Caco-2 (cell line): ENCODE data around the gene CEP41. TPM values are rescaled to one million over a fixed set of nuclear protein-coding genes. Genes with fewer than 3 reads are reported as not detected.

Source experiments
- BruUV-seq: library from RNA; stranded (reverse); fragments of 400-500 nt; replicated peaks from 2 replicates; lab custom pipeline; 2021; lab: Mats Ljungman, UMichigan
- CTCF ChIA-PET: fragments of 300-600 bp; sonication (Branson Sonifier 250); formaldehyde crosslinking; loops from one replicate; lab custom pipeline; 2022; ENCODE audit warnings: antibody characterized with exemption; lab: Charles Lee
- POLR2A ChIA-PET: fragments of 300-600 bp; sonication (Branson Sonifier 250); formaldehyde crosslinking; loops from one replicate; lab custom pipeline; 2022; ENCODE audit warnings: antibody characterized with exemption; lab: Charles Lee
- DNase-seq, 2 experiments: peaks; one replicate each; pipeline versions ENCODE4 v3.0.0 to v3.0.0-alpha.2; 2020 to 2022
- H3K27me3 ChIP-seq: replicated peaks from 2 replicates; pipeline ENCODE4 v1.6.0; 2011; ENCODE audit warnings: low read length; ENCODE audit not compliant: control insufficient read depth, insufficient read depth
- H3K36me3 ChIP-seq: 2 replicates; pipeline ENCODE4 v1.5.1; 2011; ENCODE audit warnings: low read length; ENCODE audit not compliant: control insufficient read depth, insufficient read depth
- H3K4me1 ChIP-seq: fragments of 250-450 bp; sonication (Bioruptor Pico); 2 replicates; pipeline ENCODE4 v1.5.1; 2020; ENCODE audit warnings: mild to moderate bottlenecking
- H3K4me3 ChIP-seq: 2 replicates; pipeline ENCODE4 v1.5.1; 2011; ENCODE audit warnings: low read depth, mild to moderate bottlenecking, control low read depth, low read length
- H3K9me3 ChIP-seq: fragments of 250-450 bp; sonication (Bioruptor Pico); 2 replicates; pipeline ENCODE4 v1.5.1; 2020; ENCODE audit warnings: mild to moderate bottlenecking, moderate library complexity
- H3K27ac Mint-ChIP-seq: one replicate; pipeline ENCODE4 v1.8.0; 2022; ENCODE audit warnings: mixed read lengths; ENCODE audit not compliant: unreplicated experiment
- H3K27me3 Mint-ChIP-seq: one replicate; pipeline ENCODE4 v1.8.0; 2022; ENCODE audit warnings: mixed read lengths; ENCODE audit not compliant: insufficient read depth, unreplicated experiment
- H3K36me3 Mint-ChIP-seq: one replicate; pipeline ENCODE4 v1.8.0; 2022; ENCODE audit warnings: mild to moderate bottlenecking, mixed read lengths; ENCODE audit not compliant: insufficient read depth, unreplicated experiment
- H3K4me1 Mint-ChIP-seq: one replicate; pipeline ENCODE4 v1.8.0; 2022; ENCODE audit warnings: low read depth, mixed read lengths; ENCODE audit not compliant: unreplicated experiment
- H3K4me3 Mint-ChIP-seq: one replicate; pipeline ENCODE4 v1.8.0; 2022; ENCODE audit warnings: mild to moderate bottlenecking, moderate library complexity, mixed read lengths; ENCODE audit not compliant: unreplicated experiment
- H3K9me3 Mint-ChIP-seq: one replicate; pipeline ENCODE4 v1.8.0; 2022; ENCODE audit warnings: mixed read lengths; ENCODE audit not compliant: unreplicated experiment
- CTCF ChIP-seq, 2 experiments: fragments of 200-600 bp in 1 of 2; IDR thresholded peaks; 1 replicate in 1 of 2; 2 replicates in 1 of 2; pipeline versions ENCODE4 v1.5.1 to v1.8.0; 2011 to 2022; ENCODE audit warnings: antibody characterized with exemption in 1 of 2, control low read depth in 1 of 2, inconsistent platforms in 1 of 2, low read depth in 1 of 2, low read length in 1 of 2, mild to moderate bottlenecking in 1 of 2, moderate library complexity in 1 of 2; ENCODE audit not compliant: insufficient read depth in 1 of 2, severe bottlenecking in 1 of 2, unreplicated experiment in 1 of 2
- intact Hi-C: fragments of 100-400 bp; cut with micrococcal nuclease; formaldehyde crosslinking; loops from one replicate; pipeline ENCODE4 v1.10.0; 2022; ENCODE audit not compliant: unreplicated experiment
- total RNA-seq: library from RNA; stranded (reverse); gene quantifications from 2 replicates; pipeline ENCODE4 v1.2.3, GENCODE V29; 2022

Gene CEP41
- total RNA-seq, 1 experiment from 2014 or later = 14.9 TPM

- H3K4me1 Mint-ChIP-seq = peaks cover 18% of the 10 kb centered on the region
- POLR2A ChIA-PET = no interaction called here
Measured at GRCh38 chr7:130418306-130418705, 22.5 kb downstream of the CEP41 start.

GRCh38 chr7:130417213-130417612, 23.6 kb downstream of the CEP41 start:
- Histone ChIP-seq H3K4me3 (no peak overlapping the region), H3K27me3 (no peaks in the 10 kb centered on the region), H3K36me3 (no peaks in the 10 kb centered on the region), H3K4me1 (peaks cover 9% of the 10 kb centered on the region), H3K9me3 (no peaks in the 10 kb centered on the region)
- intact Hi-C loops = no loop called here
- no peak for TF ChIP-seq CTCF (IDR thresholded peaks at IDR 0.05; ENCODE audit: insufficient read depth in 1 of 2, low read depth in 1 of 2, low read length in 1 of 2, severe bottlenecking in 1 of 2, unreplicated experiment in 1 of 2)
- Mint-ChIP-seq H3K27me3 (no peaks in the 10 kb centered on the region), H3K27ac (no peak overlapping the region), H3K4me1 (peaks cover 22% of the 10 kb centered on the region), H3K9me3 (no peaks in the 10 kb centered on the region), H3K4me3 (no peak overlapping the region), H3K36me3 (no peaks in the 10 kb centered on the region)
- no TSS peak for BruUV-seq
- ChIA-PET CTCF (no interaction called here), POLR2A (no interaction called here)
- no peak for DNase-seq

More at GRCh38 chr7:130418306-130418705, 22.5 kb downstream of the CEP41 start:
- no TSS peak for BruUV-seq
- CTCF ChIA-PET = no interaction called here
- Mint-ChIP-seq H3K4me3 (no peak overlapping the region), H3K27me3 (no peaks in the 10 kb centered on the region), H3K27ac (peak overlapping the region; percentile 69), H3K9me3 (no peaks in the 10 kb centered on the region), H3K36me3 (no peaks in the 10 kb centered on the region)
- H3K27me3 ChIP-seq = no peaks in the 10 kb centered on the region
- H3K4me1 ChIP-seq = peaks cover 5% of the 10 kb centered on the region
- intact Hi-C loops = no loop called here
- no peaks in the 10 kb centered on the region for H3K9me3 ChIP-seq
- no peak overlapping the region for H3K4me3 ChIP-seq
- no peak for TF ChIP-seq CTCF (IDR thresholded peaks at IDR 0.05; ENCODE audit: insufficient read depth in 1 of 2, low read depth in 1 of 2, low read length in 1 of 2, severe bottlenecking in 1 of 2, unreplicated experiment in 1 of 2)
- no peaks in the 10 kb centered on the region for H3K36me3 ChIP-seq
- no peak for DNase-seq

- no peak overlapping the region for H3K4me3 ChIP-seq
- H3K36me3 ChIP-seq = no peaks in the 10 kb centered on the region
- Mint-ChIP-seq H3K4me1 (peaks cover 12% of the 10 kb centered on the region), H3K27me3 (no peaks in the 10 kb centered on the region), H3K27ac (no peak overlapping the region), H3K9me3 (no peaks in the 10 kb centered on the region), H3K4me3 (no peak overlapping the region), H3K36me3 (no peaks in the 10 kb centered on the region)
- BruUV-seq = no TSS peak
- DNase-seq = no peak
- TF ChIP-seq CTCF (IDR thresholded peaks at IDR 0.05; ENCODE audit: insufficient read depth in 1 of 2, low read depth in 1 of 2, low read length in 1 of 2, severe bottlenecking in 1 of 2, unreplicated experiment in 1 of 2) = no peak
- CTCF ChIA-PET = no interaction called here
- no peaks in the 10 kb centered on the region for H3K27me3 ChIP-seq
- H3K4me1 ChIP-seq = peaks cover 9% of the 10 kb centered on the region
- POLR2A ChIA-PET = no interaction called here
- H3K9me3 ChIP-seq = no peaks in the 10 kb centered on the region
- intact Hi-C loops = no loop called here
Measured at GRCh38 chr7:130415006-130415405, 25.8 kb downstream of the CEP41 start.
